Lung (tissue), 12 donors: ENCODE results near the gene LRPAP1. TPM values are rescaled to one million over a fixed set of nuclear protein-coding genes. Genes with fewer than 3 reads are reported as not detected.

ENCODE experiments used
- ATAC-seq: fragments of 200-7000 bp; cut with Tn5 transposase; one replicate; pipeline ENCODE4 v1.9.1; 2020; ENCODE audit warnings: moderate number of reproducible peaks; ENCODE audit not compliant: insufficient read depth, low FRiP score
- DNase-seq, 3 donors: peaks; one replicate each; pipeline ENCODE4 v3.0.0-alpha.2; 2013 to 2017
- H3K27ac ChIP-seq, 2 donors: one replicate each; pipeline ENCODE4 v1.5.1; 2013; ENCODE audit warnings: mild to moderate bottlenecking in 2 of 2, moderate library complexity in 2 of 2, control low read depth in 1 of 2, inconsistent platforms in 1 of 2, low read depth in 1 of 2, low read length in 1 of 2
- H3K27me3 ChIP-seq, 3 donors: one replicate each; pipeline ENCODE4 v1.5.1; 2013; ENCODE audit warnings: low read length in 2 of 3; ENCODE audit not compliant: control insufficient read depth in 3 of 3, insufficient read depth in 3 of 3
- H3K36me3 ChIP-seq, 4 donors: one replicate each; pipeline ENCODE4 v1.5.1; 2013; ENCODE audit warnings: low read length in 4 of 4, mild to moderate bottlenecking in 1 of 4, moderate library complexity in 1 of 4; ENCODE audit not compliant: control insufficient read depth in 4 of 4, insufficient read depth in 4 of 4
- H3K4me1 ChIP-seq, 5 donors: one replicate each; pipeline ENCODE4 v1.5.1; 2013; ENCODE audit warnings: low read length in 5 of 5, mild to moderate bottlenecking in 2 of 5, moderate library complexity in 1 of 5; ENCODE audit not compliant: control insufficient read depth in 5 of 5, insufficient read depth in 5 of 5
- H3K4me3 ChIP-seq: one replicate; pipeline ENCODE4 v1.5.1; 2013; ENCODE audit warnings: mild to moderate bottlenecking, control low read depth, moderate library complexity
- H3K9ac ChIP-seq, 2 donors: one replicate each; pipeline ENCODE4 v1.5.1; 2013; ENCODE audit warnings: low read length in 2 of 2, control low read depth in 1 of 2; ENCODE audit not compliant: insufficient read depth in 1 of 2
- H3K9me3 ChIP-seq, 4 donors: one replicate each; pipeline ENCODE4 v1.5.1; 2013; ENCODE audit warnings: low read length in 3 of 4, mild to moderate bottlenecking in 1 of 4, moderate library complexity in 1 of 4; ENCODE audit not compliant: control insufficient read depth in 4 of 4, insufficient read depth in 3 of 4
- CTCF ChIP-seq: IDR thresholded peaks from 2 replicates; pipeline ENCODE4 v1.5.1; 2012; ENCODE audit warnings: mild to moderate bottlenecking; ENCODE audit errors: control extremely low read depth, extremely low read depth
- WGBS, 2 donors: extraction: QIAGEN DNeasy Blood & Tissue Kit; methylation state at CpG; one replicate each; pipeline ENCODE4 v1.1.7; 2013; 5-methylcytosine and 5-hydroxymethylcytosine counted together
- polyA plus RNA-seq, 2 donors: library from polyadenylated mRNA; stranded (reverse); fragments of 200-250 nt; gene quantifications; one replicate each; pipeline ENCODE4 v1.2.1, GENCODE V29; 2013
- total RNA-seq, 2 donors: library from RNA; depleted of rRNA in 1 of 2; stranded (reverse); fragments of >200 nt in 1 of 2; gene quantifications; one replicate each; pipeline ENCODE4 v1.2.1, GENCODE V29; 2014 to 2021
- donor health status: control.
- donor health status: control.
- donor health status: Bipolar disorder and iron deficiency.
- donor health status: healthy.
- donor health status: DM: yes; HTN: yes; CAD: no.

The LRPAP1 gene
- total and polyA plus RNA-seq, 4 donors: 46.1 to 289 (median 208) TPM

DNA sequence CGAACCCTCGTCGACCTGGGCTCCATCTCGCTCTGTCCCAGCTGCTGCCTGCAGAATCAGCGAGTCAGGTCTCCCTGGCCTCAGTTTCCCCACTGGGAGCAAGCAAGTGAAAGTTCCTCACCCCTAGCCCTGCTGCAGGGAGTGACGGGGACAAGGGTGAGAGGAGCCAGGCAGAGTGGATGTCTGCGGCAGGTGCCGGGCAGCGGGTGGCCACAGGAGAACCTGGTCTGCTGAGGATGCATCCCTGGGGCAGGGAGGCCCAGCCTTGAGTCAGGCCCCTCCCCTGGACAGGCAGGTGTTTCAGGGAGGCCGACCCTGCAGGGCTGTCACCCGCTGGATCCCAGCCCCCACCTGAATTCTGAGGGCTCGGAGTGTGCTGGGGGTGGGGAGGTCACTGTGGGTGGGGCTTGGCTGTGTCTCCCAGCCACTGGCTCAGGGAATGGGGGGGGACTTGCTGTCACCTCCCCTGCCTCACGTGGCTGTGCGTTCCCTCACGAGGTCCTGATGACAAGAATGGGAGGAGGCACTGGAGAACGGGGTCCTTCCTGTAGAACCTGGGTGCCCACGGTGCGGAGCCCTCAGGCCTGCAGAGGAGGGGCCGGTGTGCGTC, 33.2 kb downstream of the LRPAP1 start:
- TF ChIP-seq CTCF: no peak
- Histone ChIP-seq H3K4me3 (no peak overlapping the region), H3K9me3 (no peaks in the 10 kb centered on the region), H3K27me3 (peaks cover 0 to 9% (median 3%) of the 10 kb centered on the region in 3 donors), H3K9ac (no peak overlapping the region), H3K27ac (no peak overlapping the region), H3K4me1 (peaks cover 0 to 18% (median 7%) of the 10 kb centered on the region in 5 donors), H3K36me3 (peaks cover 0 to 31% (median 1%) of the 10 kb centered on the region in 4 donors)
- DNase-seq: no peak
- WGBS, 2 donors: 81 to 90% methylated on average over 19 to 20 of the region's 20 CpGs
- ATAC-seq: no peak

- H3K36me3 ChIP-seq: peaks cover 0 to 28% (median under 1%) of the 10 kb centered on the region in 4 donors
- H3K27me3 ChIP-seq: peaks cover 0 to 15% (median 3%) of the 10 kb centered on the region in 3 donors
- no peak overlapping the region for H3K4me3 ChIP-seq
- TF ChIP-seq CTCF: no peak
- DNase-seq (no peak), ATAC-seq (no peak)
- H3K9ac ChIP-seq: no peak overlapping the region
- H3K27ac ChIP-seq: no peak overlapping the region
- no peaks in the 10 kb centered on the region for H3K9me3 ChIP-seq
- 90% methylated on average over 11 of the region's 11 CpGs for WGBS, 2 donors
- peaks cover 0 to 18% (median 7%) of the 10 kb centered on the region in 5 donors for H3K4me1 ChIP-seq
These were observed 33.8 kb downstream of the LRPAP1 start for GRCh38 chr4:3498407-3498806.

DNA sequence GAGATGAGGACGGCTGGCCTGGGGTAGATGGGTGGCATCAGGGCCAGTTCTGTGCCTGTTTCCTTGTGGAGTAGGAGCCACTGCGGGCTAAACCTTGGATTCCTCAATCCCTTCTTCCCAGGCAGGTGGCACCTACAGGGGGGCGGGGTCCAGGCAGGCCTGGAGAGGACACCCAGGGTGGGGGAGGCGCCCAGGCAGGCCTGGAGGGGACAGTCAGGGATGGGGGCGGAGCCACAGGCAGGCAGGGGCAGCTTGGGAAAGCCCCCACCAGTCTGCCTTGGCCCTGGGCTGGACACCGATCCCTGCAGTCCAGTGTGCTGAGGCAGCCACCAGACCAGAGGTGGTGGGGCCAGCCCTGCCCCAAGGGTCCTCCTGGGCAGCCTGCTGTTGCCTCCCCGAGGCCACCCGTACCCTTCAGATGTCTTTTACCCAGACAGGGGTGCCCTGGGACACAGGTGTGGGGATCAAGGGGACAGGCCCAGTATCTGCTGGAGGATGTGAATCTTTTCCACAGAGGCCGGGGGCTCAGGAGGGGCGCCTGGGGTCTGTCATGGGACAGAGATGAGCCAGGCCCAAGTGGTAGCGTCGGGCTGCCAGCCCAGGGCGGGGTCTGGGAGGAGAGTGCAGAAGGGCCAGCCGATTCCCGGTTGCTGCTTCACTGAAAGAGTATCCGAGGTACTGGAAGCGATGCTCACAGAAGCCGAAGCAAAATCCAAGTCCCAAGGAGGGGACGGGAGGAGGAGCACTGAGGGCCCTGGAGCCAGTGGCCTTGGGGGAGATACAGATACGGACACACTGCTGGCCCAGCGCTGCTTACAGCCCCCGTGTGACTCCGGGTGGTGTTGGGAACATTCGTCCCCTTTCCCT, 34.5 kb downstream of the LRPAP1 start:
- no peak for DNase-seq
- H3K9me3 ChIP-seq: no peaks in the 10 kb centered on the region
- no peak overlapping the region for H3K27ac ChIP-seq
- no peak overlapping the region for H3K4me3 ChIP-seq
- peaks cover 0 to 12% (median 7%) of the 10 kb centered on the region in 5 donors for H3K4me1 ChIP-seq
- peaks cover 0 to 17% (median 3%) of the 10 kb centered on the region in 3 donors for H3K27me3 ChIP-seq
- no peak for ATAC-seq
- 88 to 91% methylated on average over 24 of the region's 24 CpGs for WGBS, 2 donors
- TF ChIP-seq CTCF: no peak
- H3K36me3 ChIP-seq: peaks cover 0 to 22% (median 0%) of the 10 kb centered on the region in 4 donors
- no peak overlapping the region for H3K9ac ChIP-seq
